CD8-positive, alpha-beta memory T cell (primary cell): ENCODE data around the gene DZIP3. TPM values are rescaled to one million over a fixed set of nuclear protein-coding genes. Genes with fewer than 3 reads are reported as not detected.
"Not testable (repeated sequence)": the region's sequence is repeated elsewhere in the genome, so short reads cannot be mapped to it uniquely, and the experiment has no call there.

Experiments used
- CTCF ChIA-PET: fragments of 350-600 bp; sonication (Branson Sonifier 250); formaldehyde crosslinking; loops from one replicate; lab custom pipeline; 2021; ENCODE audit warnings: antibody characterized with exemption; lab: Charles Lee
- POLR2A ChIA-PET: fragments of 350-600 bp; sonication (Branson Sonifier 250); formaldehyde crosslinking; loops from one replicate; lab custom pipeline; 2021; ENCODE audit warnings: antibody characterized with exemption; lab: Charles Lee
- DNase-seq, 5 donors: peaks; one replicate each; pipeline versions ENCODE4 v3.0.0 to v3.0.0-alpha.2; 2020 to 2022; ENCODE audit warnings: mixed read lengths in 1 of 5
- H3K27ac ChIP-seq: one replicate; pipeline ENCODE4 v1.7.0; 2013; ENCODE audit warnings: low read depth, mild to moderate bottlenecking, low read length, moderate library complexity
- H3K27me3 ChIP-seq: 2 replicates; pipeline ENCODE4 v1.7.0; 2013; ENCODE audit warnings: low read length, mild to moderate bottlenecking; ENCODE audit not compliant: insufficient read depth, poor library complexity, severe bottlenecking
- H3K36me3 ChIP-seq: 2 replicates; pipeline ENCODE4 v1.7.0; 2013; ENCODE audit warnings: mild to moderate bottlenecking, low read length, moderate library complexity; ENCODE audit not compliant: insufficient read depth
- H3K4me1 ChIP-seq: 2 replicates; pipeline ENCODE4 v1.7.0; 2013; ENCODE audit warnings: mild to moderate bottlenecking, low read length, moderate library complexity; ENCODE audit not compliant: insufficient read depth
- H3K4me3 ChIP-seq: 2 replicates; pipeline ENCODE4 v1.7.0; 2013; ENCODE audit warnings: mild to moderate bottlenecking, low read length
- H3K9me3 ChIP-seq: 2 replicates; pipeline ENCODE4 v1.7.0; 2013; ENCODE audit warnings: mild to moderate bottlenecking, low read length
- H3K27ac Mint-ChIP-seq, 8 donors: one replicate each; pipeline ENCODE4 v1.8.0; 2020 to 2021; ENCODE audit warnings: mixed read lengths in 8 of 8, mild to moderate bottlenecking in 6 of 8, inconsistent platforms in 3 of 8, moderate library complexity in 3 of 8
- H3K27me3 Mint-ChIP-seq, 2 donors: one replicate each; pipeline ENCODE4 v1.8.0; 2020 to 2021; ENCODE audit warnings: mixed read lengths in 2 of 2, mild to moderate bottlenecking in 1 of 2, moderate library complexity in 1 of 2
- H3K36me3 Mint-ChIP-seq, 3 donors: one replicate each; pipeline ENCODE4 v1.8.0; 2020 to 2021; ENCODE audit warnings: mixed read lengths in 3 of 3, inconsistent platforms in 1 of 3, mild to moderate bottlenecking in 1 of 3
- H3K4me1 Mint-ChIP-seq, 3 donors: one replicate each; pipeline ENCODE4 v1.8.0; 2020 to 2021; ENCODE audit warnings: mixed read lengths in 3 of 3, inconsistent platforms in 1 of 3, mild to moderate bottlenecking in 1 of 3
- H3K4me3 Mint-ChIP-seq, 7 donors: one replicate each; pipeline ENCODE4 v1.8.0; 2020 to 2021; ENCODE audit warnings: mixed read lengths in 7 of 7, mild to moderate bottlenecking in 6 of 7, moderate library complexity in 4 of 7, inconsistent platforms in 2 of 7
- H3K9me3 Mint-ChIP-seq, 5 donors: one replicate each; pipeline ENCODE4 v1.8.0; 2020 to 2022; ENCODE audit warnings: mixed read lengths in 5 of 5, mild to moderate bottlenecking in 3 of 5, moderate library complexity in 2 of 5, inconsistent platforms in 1 of 5
- polyA plus RNA-seq: library from polyadenylated mRNA; unstranded; fragments of 300-500 nt; fragmentation: Illumina TruSeq; gene quantifications from one replicate; pipeline ENCODE4 v1.2.3, GENCODE V29; 2021
- total RNA-seq, 2 experiments: library from RNA; stranded (reverse); gene quantifications; one replicate each; pipeline ENCODE4 v1.2.3, GENCODE V29; 2021

Gene DZIP3
- total and polyA plus RNA-seq, 3 experiments from 2014 or later = 8.6 to 14.3 (median 10.5) TPM

DNA sequence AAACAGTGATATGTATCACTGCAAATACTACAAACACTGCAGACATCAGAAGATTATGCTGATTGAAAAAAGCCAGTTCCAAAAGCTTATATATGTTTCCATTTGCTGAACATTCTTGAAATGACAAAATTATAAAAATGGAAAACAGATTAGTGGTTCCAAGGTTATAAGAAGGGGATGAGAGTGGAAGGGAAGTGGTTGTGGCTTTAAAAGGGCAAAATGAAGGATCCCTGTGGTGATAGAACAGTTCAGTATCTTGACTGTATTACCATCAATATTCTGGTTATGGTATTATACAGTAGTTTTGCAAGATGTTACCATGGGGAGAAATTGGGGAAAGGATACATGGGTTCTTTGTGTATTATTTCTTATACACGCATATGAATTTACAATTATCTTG lies 77.8 kb downstream of the DZIP3 start:
- Histone ChIP-seq H3K9me3 (no peaks in the 10 kb centered on the region), H3K27ac (no peak overlapping the region), H3K27me3 (no peaks in the 10 kb centered on the region), H3K4me3 (no peak overlapping the region), H3K36me3 (no peaks in the 10 kb centered on the region), H3K4me1 (no peaks in the 10 kb centered on the region)
- H3K9me3 Mint-ChIP-seq = no peaks in the 10 kb centered on the region
- peak overlapping the region in 1 of 8 donors; percentile 5 for H3K27ac Mint-ChIP-seq
- DNase-seq = no peak
- no peak overlapping the region for H3K4me3 Mint-ChIP-seq
- ChIA-PET POLR2A (no interaction called here), CTCF (interaction anchor here (1.0 to 6.3 kb wide), 3 partner anchors 65 to 246 kb away, joined by 3 to 65 read pairs (median 10); no protein-coding TSS in a partner anchor)
- H3K27me3 Mint-ChIP-seq = no peaks in the 10 kb centered on the region
- H3K4me1 Mint-ChIP-seq = peaks cover 3 to 16% (median 6%) of the 10 kb centered on the region in 3 donors
- peaks cover 9 to 56% (median 41%) of the 10 kb centered on the region in 3 donors for H3K36me3 Mint-ChIP-seq

DNA sequence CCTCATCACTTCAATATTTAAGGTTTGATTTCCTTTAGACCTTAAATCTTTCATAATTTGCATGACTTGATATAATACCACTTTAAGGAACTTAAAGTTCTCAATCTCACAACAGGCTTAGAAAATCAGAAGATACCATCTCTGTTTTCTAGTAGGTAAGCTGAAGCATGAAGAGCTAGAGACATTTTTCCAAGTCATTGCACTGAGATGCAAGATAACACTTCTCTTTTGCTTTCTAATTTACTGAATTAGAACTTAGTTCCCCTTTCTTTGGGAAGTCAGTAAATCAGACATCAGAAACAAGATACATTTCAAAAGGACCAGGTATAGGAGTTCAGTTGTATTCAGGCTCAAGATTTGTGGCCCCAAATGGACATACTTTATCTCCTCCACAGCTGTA lies 79.7 kb downstream of the DZIP3 start:
- CTCF ChIA-PET = interaction anchor here (2.1 kb wide), 1 partner anchor 245 kb away, joined by 12 read pairs; no protein-coding TSS in a partner anchor
- H3K4me3 Mint-ChIP-seq = no peak overlapping the region
- Histone ChIP-seq H3K36me3 (no peaks in the 10 kb centered on the region), H3K27me3 (no peaks in the 10 kb centered on the region), H3K4me1 (no peaks in the 10 kb centered on the region), H3K9me3 (no peaks in the 10 kb centered on the region), H3K4me3 (no peak overlapping the region), H3K27ac (no peak overlapping the region)
- peaks cover 9 to 57% (median 36%) of the 10 kb centered on the region in 3 donors for H3K36me3 Mint-ChIP-seq
- POLR2A ChIA-PET = no interaction called here
- H3K27ac Mint-ChIP-seq = no peak overlapping the region
- DNase-seq = no peak
- H3K9me3 Mint-ChIP-seq = no peaks in the 10 kb centered on the region
- H3K4me1 Mint-ChIP-seq = peaks cover 2 to 14% (median 5%) of the 10 kb centered on the region in 3 donors
- H3K27me3 Mint-ChIP-seq = no peaks in the 10 kb centered on the region

DNA sequence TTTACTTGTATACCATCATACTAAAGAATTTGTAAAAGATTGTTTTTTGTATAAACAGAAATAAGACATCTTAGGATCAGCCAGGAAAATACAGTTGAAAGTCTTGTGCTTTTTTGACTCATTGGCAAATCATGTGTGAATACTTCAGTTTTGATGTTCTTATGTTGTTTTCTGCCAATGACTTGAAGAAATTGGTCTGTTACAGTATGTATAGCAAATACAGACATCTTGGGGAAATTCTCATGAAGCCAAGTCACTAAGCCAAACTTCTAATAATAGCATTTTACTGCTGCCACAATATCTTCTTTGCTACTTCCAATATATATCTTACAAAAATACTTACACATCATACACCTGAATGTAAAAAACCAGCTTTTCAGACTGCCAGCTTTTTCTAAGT lies 83.2 kb downstream of the DZIP3 start:
- ChIA-PET POLR2A (no interaction called here), CTCF (interaction anchor here (1.3 to 2.2 kb wide), 3 partner anchors 10 to 242 kb away, joined by 5 to 11 read pairs (median 6); no protein-coding TSS in a partner anchor)
- no peaks in the 10 kb centered on the region for H3K27me3 ChIP-seq
- no peak overlapping the region for H3K27ac ChIP-seq
- no peak for DNase-seq
- Mint-ChIP-seq H3K4me3 (no peak overlapping the region), H3K27ac (no peak overlapping the region), H3K4me1 (no peaks in the 10 kb centered on the region), H3K36me3 (peaks cover 21 to 67% (median 35%) of the 10 kb centered on the region in 3 donors), H3K9me3 (no peaks in the 10 kb centered on the region), H3K27me3 (no peaks in the 10 kb centered on the region)
- H3K9me3 ChIP-seq = no peaks in the 10 kb centered on the region
- H3K36me3 ChIP-seq = peaks cover 3% of the 10 kb centered on the region
- no peak overlapping the region for H3K4me3 ChIP-seq
- no peaks in the 10 kb centered on the region for H3K4me1 ChIP-seq

DNA sequence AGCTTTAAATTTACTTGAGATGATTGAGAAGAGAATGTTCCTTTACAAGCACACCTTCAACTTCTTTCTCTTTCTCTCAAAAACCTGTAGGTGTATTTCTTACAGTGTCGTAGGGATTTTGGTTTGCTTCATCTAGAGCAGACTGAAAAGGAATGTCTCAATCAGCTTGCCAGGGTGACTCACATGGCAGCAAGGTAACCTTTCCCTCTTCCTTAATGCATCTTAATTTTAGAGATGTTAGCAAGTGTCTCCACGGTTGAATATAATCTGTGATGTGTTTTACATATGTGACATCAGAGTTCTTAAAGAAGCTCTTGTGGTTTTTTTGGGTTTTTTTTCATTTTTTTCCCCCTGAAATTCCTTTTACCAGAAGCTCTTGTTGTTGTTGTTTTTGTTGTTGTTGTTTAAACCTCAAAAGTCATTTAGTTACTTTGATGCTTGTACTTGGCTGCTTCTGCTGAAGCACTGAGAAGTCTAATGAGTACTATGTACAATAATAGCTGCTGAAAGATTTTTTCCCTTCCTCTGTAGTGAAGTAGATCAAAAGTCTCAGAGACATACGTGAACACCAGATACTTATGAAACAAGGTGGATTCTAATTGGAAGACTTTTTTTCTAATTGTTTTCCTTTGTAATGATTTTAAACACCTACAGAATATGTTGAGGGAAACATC lies 84.6 kb downstream of the DZIP3 start:
- no peaks in the 10 kb centered on the region for H3K9me3 Mint-ChIP-seq
- no peak for DNase-seq
- H3K4me1 ChIP-seq = no peaks in the 10 kb centered on the region
- no peak overlapping the region for H3K4me3 Mint-ChIP-seq
- no peak overlapping the region for H3K27ac Mint-ChIP-seq
- POLR2A ChIA-PET = no interaction called here
- no peaks in the 10 kb centered on the region for H3K4me1 Mint-ChIP-seq
- CTCF ChIA-PET = interaction anchor here (1.2 to 1.3 kb wide), 2 partner anchors 12 to 144 kb away, joined by 3 to 5 read pairs; no protein-coding TSS in a partner anchor
- no peaks in the 10 kb centered on the region for H3K27me3 ChIP-seq
- no peak overlapping the region for H3K4me3 ChIP-seq
- peaks cover 21 to 75% (median 36%) of the 10 kb centered on the region in 3 donors for H3K36me3 Mint-ChIP-seq
- no peak overlapping the region for H3K27ac ChIP-seq
- H3K36me3 ChIP-seq = peaks cover 5% of the 10 kb centered on the region
- H3K27me3 Mint-ChIP-seq = no peaks in the 10 kb centered on the region
- no peaks in the 10 kb centered on the region for H3K9me3 ChIP-seq

DNA sequence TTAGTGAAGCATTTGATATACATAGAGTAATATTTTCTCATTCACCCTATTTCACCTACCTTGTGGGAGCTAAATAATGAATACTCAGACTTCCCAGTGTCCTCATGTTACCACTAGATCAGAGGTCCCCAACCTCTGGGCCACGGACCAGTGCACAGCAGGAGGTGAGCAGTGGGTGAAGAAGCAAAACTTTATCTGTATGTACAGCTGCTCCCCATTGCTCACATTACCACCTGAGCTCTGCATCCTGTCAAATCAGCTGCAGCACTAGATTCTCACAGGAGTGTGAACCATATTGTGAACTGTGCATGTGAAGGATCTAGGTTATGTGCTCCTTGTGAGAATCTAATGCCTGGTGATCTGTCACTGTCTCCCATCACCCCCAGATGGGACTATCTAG lies 88.3 kb downstream of the DZIP3 start:
- H3K27me3 Mint-ChIP-seq = no peaks in the 10 kb centered on the region
- H3K9me3 ChIP-seq = no peaks in the 10 kb centered on the region
- CTCF ChIA-PET = interaction anchor here (3.0 kb wide), 1 partner anchor 14 kb away, joined by 7 read pairs; no protein-coding TSS in a partner anchor
- DNase-seq = no peak
- no peaks in the 10 kb centered on the region for H3K27me3 ChIP-seq
- no peaks in the 10 kb centered on the region for H3K4me1 ChIP-seq
- peaks cover 5% of the 10 kb centered on the region for H3K36me3 ChIP-seq
- H3K27ac Mint-ChIP-seq = no peak overlapping the region
- H3K9me3 Mint-ChIP-seq = no peaks in the 10 kb centered on the region
- POLR2A ChIA-PET = no interaction called here
- no peak overlapping the region for H3K4me3 Mint-ChIP-seq
- peaks cover 23 to 68% (median 26%) of the 10 kb centered on the region in 3 donors for H3K36me3 Mint-ChIP-seq
- no peak overlapping the region for H3K27ac ChIP-seq
- no peak overlapping the region for H3K4me3 ChIP-seq
- no peaks in the 10 kb centered on the region for H3K4me1 Mint-ChIP-seq

DNA sequence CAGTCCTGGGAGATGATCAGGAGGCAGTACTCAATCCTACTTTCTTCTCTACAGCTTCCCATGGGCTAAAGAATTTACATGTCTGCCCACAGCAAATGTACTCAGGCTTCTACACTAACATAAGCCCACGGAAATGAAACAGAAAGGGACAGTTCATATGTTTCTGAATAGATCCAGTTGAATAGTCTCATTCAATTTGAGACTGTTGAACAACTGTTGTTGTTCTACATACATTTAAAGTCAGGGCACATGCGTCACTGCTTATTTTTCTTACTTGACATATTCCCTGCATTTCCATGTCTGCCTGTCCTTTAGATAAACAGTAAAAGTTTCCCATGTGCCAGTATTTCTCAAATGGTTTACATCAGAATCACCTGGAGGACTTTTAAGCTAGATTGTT lies 102.8 kb downstream of the DZIP3 start:
- H3K27ac Mint-ChIP-seq, CTCF ChIA-PET, H3K4me1 Mint-ChIP-seq, POLR2A ChIA-PET, H3K27me3 ChIP-seq, H3K27me3 Mint-ChIP-seq, H3K27ac ChIP-seq, H3K4me3 Mint-ChIP-seq, H3K36me3 ChIP-seq, H3K4me1 ChIP-seq, H3K9me3 ChIP-seq, DNase-seq, H3K9me3 Mint-ChIP-seq, H3K4me3 ChIP-seq: not testable (repeated sequence)
- peaks cover 36 to 71% (median 45%) of the 10 kb centered on the region in 3 donors for H3K36me3 Mint-ChIP-seq

DNA sequence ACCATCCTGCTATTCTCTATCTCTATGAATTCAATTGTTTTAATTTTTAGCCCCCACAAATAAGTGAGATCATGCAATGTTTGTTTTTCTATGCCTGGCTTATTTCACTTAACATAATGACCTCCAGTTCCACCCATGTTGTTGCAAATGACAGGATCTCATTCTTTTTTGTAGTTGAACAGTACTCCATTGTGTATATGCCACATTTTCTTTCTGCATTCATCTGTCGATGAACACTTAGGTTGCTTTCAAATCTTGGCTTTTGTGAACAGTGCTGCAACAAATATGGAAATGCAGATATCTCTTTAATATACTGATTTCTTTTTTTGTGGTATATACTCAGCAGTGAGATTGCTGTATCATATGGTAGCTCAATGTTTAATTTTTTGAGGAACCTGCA lies 108.9 kb downstream of the DZIP3 start:
- no peak overlapping the region for H3K4me3 ChIP-seq
- peaks cover 1 to 14% (median 6%) of the 10 kb centered on the region in 5 donors for H3K9me3 Mint-ChIP-seq
- H3K27me3 Mint-ChIP-seq = no peaks in the 10 kb centered on the region
- no peaks in the 10 kb centered on the region for H3K4me1 ChIP-seq
- H3K27me3 ChIP-seq = no peaks in the 10 kb centered on the region
- DNase-seq = no peak
- peak overlapping the region in 1 of 8 donors; percentile 0 for H3K27ac Mint-ChIP-seq
- ChIA-PET CTCF (no interaction called here), POLR2A (interaction anchor here (0.7 kb wide), 1 partner anchor 68 kb away, joined by 4 read pairs; no protein-coding TSS in a partner anchor)
- H3K9me3 ChIP-seq = no peaks in the 10 kb centered on the region
- H3K4me3 Mint-ChIP-seq = no peak overlapping the region
- H3K36me3 ChIP-seq = no peaks in the 10 kb centered on the region
- peaks cover 12 to 36% (median 26%) of the 10 kb centered on the region in 3 donors for H3K36me3 Mint-ChIP-seq
- no peaks in the 10 kb centered on the region for H3K4me1 Mint-ChIP-seq
- no peak overlapping the region for H3K27ac ChIP-seq

DNA sequence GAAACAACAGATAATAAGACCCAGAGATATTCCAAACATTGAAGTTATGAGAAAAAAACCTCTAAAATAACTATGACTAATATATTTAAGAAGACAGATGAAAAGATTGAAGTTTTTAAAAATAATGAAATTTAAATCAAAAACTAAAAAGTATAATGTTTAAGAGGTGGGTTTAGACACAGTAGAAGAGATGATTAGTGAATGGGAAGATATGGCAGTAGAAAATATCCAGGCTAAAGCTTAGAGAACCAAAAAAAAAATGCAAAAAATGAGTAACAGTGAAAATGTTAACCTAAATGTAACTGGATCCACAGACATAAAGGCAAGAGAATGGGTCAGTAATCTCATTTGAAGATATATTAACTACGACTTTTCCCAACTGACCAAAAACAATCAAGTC lies 115.5 kb downstream of the DZIP3 start:
- CTCF ChIA-PET = no interaction called here
- POLR2A ChIA-PET = no interaction called here
- H3K36me3 ChIP-seq = no peaks in the 10 kb centered on the region
- H3K4me3 ChIP-seq = no peak overlapping the region
- peaks cover 2 to 46% (median 12%) of the 10 kb centered on the region in 3 donors for H3K36me3 Mint-ChIP-seq
- no peak overlapping the region for H3K4me3 Mint-ChIP-seq
- H3K27ac Mint-ChIP-seq = no peak overlapping the region
- DNase-seq = no peak
- H3K4me1 ChIP-seq = no peaks in the 10 kb centered on the region
- no peaks in the 10 kb centered on the region for H3K4me1 Mint-ChIP-seq
- peaks cover 0 to 9% of the 10 kb centered on the region in 2 donors for H3K27me3 Mint-ChIP-seq
- no peaks in the 10 kb centered on the region for H3K27me3 ChIP-seq
- no peak overlapping the region for H3K27ac ChIP-seq
- H3K9me3 ChIP-seq = no peaks in the 10 kb centered on the region
- H3K9me3 Mint-ChIP-seq = peaks cover 4 to 29% (median 21%) of the 10 kb centered on the region in 5 donors
